GM13977 (cell line): ENCODE data around the gene SCT.

Source experiments
- DNase-seq: peaks from one replicate; pipeline ENCODE4 v3.0.0; 2012; ENCODE audit warnings: low spot score
- CTCF ChIP-seq: IDR thresholded peaks from 2 replicates; pipeline ENCODE4 v1.5.1; 2012; ENCODE audit warnings: mild to moderate bottlenecking, control low read depth; ENCODE audit not compliant: insufficient read depth; ENCODE audit errors: extremely low read depth, missing control alignments
- in situ Hi-C: fragments of 300-500 bp; cut with MboI; formaldehyde crosslinking; loops from one replicate; pipeline ENCODE4 v1.12.0; 2022; ENCODE audit warnings: low sequenced_read_pairs, low pct_unique_long_range_greater_than_20kb, mixed read lengths, inconsistent platforms; ENCODE audit not compliant: unreplicated experiment

The SCT gene

GRCh38 chr11:607020-607780, 19.8 kb downstream of the SCT start:
- DNase-seq = no peak
- in situ Hi-C loops = no loop called here
- no peak for TF ChIP-seq CTCF

GRCh38 chr11:606245-606644, 20.7 kb downstream of the SCT start:
- no peak for TF ChIP-seq CTCF
- DNase-seq = no peak
- in situ Hi-C loops = no loop called here

GRCh38 chr11:605286-606129, 21.5 kb downstream of the SCT start:
- no peak for DNase-seq
- in situ Hi-C loops = no loop called here
- TF ChIP-seq CTCF = no peak

GRCh38 chr11:603154-603553, 23.8 kb downstream of the SCT start:
- in situ Hi-C loops = no loop called here
- DNase-seq = no peak
- TF ChIP-seq CTCF = no peak

DNA sequence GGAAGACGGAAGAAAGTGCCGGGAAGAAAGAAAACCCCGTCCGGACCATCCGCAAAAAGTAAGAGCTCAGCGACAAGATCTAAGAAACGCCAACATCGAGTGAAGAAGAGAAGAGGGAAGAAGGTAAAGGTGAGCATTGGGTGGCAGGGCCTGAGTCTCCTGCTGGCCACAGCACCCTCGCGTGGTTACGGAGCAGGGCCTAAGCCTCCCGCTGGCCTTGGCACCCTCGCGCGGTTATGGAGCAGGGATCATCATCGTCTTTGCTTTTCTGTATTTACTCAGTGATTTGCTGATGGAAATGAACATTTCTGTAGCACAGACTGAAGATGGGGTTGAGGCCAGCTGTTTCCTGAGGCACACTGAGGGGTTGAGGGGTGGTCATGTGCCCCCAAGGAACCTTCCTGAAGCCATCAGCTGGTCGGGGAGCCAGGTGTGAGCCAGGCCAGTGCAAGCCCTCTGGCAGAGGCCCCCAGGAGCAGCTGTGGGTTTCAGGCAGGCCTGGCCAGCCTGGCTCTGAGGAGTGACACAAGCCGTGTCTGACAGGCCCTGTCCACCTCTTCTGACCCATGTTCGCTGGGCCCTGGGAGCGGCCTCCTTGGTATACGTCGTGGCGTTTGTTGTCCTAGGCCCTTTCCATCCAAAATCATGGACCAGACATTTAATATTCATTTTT, 25.3 kb downstream of the SCT start:
- DNase-seq = no peak
- no peak for TF ChIP-seq CTCF
- in situ Hi-C loops = no loop called here

DNA sequence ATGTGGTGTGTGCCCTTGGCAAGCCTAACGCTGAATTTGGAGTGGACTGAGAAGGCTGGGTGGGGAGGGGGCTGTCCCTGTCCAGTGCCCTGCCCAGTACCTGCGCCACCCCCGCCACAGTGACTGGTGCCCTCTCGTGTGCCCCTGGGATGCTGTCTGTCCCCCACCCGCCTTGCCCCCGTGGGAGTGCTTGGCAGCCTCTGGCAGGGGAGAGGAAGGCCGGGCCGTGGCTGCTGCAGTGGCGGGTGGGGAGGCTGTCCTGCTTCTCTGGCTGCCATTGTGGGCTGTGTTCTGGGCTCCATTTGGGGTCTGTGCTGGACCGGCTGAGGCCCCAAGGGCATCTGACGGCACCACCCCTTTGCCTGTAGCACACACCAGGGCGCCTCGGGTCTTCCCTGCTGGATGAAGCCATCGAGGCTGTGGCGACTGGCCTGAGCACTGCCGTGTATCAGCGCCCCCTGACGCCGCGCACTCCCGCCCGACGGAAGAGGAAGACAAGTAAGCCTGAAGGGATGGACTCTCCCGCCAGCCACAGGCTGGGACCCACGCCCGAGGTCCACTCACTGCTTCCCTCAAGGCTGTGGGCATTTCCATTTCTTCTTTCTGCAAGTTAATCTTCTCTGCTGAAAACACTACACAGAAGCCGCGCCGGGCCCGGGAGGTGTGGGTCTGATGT, 28.8 kb downstream of the SCT start:
- DNase-seq = no peak
- TF ChIP-seq CTCF = no peak
- in situ Hi-C loops = no loop called here
